ENCODE measurements around the gene DDAH1. TPM values are rescaled to one million over a fixed set of nuclear protein-coding genes. Genes with fewer than 3 reads are reported as not detected.

DDAH1 gene
- total and polyA plus RNA-seq, 2 of the 8 experiments (the other 6 are each of a cell fraction or from before 2014, with no cell fraction given): 22.8 to 54.5 TPM

GRCh38 chr1:85375493-85375892, 89.5 kb downstream of the DDAH1 start (continued):
- no peak for TF ChIP-seq BRCA1 (IDR thresholded peaks at IDR 0.05; ENCODE audit: low read depth, low read length)
- TF ChIP-seq, protein P1, sequence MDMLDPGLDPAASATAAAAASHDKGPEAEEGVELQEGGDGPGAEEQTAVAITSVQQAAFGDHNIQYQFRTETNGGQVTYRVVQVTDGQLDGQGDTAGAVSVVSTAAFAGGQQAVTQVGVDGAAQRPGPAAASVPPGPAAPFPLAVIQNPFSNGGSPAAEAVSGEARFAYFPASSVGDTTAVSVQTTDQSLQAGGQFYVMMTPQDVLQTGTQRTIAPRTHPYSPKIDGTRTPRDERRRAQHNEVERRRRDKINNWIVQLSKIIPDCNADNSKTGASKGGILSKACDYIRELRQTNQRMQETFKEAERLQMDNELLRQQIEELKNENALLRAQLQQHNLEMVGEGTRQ (IDR thresholded peaks at IDR 0.05; ENCODE audit: low read length): no peak
